NCI-H128 (cell line): Measurements from ENCODE around the gene FSTL4.

Experiments used
- DNase-seq: peaks from one replicate; lab custom pipeline; 2025; ENCODE audit not compliant: unreplicated experiment; lab: John Stamatoyannopoulos, UW

The FSTL4 gene

GRCh38 chr5:133483406-133484090 is 128.8 kb downstream of the FSTL4 start:
- no peak for DNase-seq

GRCh38 chr5:133482028-133482427 is 130.3 kb downstream of the FSTL4 start:
- no peak for DNase-seq

- no peak for DNase-seq
Measured at GRCh38 chr5:133480866-133481265, 131.5 kb downstream of the FSTL4 start.

DNA sequence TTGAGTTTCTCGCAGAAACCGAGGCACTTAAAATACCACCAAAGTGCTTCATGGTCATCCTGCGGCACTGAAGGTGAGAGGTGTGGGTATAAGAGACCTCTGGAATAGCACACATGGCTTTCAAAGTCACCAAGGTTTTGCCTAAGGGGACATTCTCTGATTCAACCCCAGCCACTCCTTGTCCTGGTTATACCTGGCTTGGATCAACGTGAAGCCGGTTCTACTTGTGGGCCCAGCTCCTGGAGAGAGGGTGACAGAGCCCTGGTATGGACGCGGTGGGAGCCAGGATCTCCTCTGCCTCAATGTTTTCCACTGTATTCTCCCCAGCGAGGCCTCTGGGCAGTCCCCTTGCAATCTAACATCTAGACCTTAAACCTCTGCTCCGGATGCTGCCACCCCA is 132.0 kb downstream of the FSTL4 start:
- DNase-seq: no peak

GRCh38 chr5:133478199-133478985 is 133.9 kb downstream of the FSTL4 start:
- DNase-seq: no peak

DNA sequence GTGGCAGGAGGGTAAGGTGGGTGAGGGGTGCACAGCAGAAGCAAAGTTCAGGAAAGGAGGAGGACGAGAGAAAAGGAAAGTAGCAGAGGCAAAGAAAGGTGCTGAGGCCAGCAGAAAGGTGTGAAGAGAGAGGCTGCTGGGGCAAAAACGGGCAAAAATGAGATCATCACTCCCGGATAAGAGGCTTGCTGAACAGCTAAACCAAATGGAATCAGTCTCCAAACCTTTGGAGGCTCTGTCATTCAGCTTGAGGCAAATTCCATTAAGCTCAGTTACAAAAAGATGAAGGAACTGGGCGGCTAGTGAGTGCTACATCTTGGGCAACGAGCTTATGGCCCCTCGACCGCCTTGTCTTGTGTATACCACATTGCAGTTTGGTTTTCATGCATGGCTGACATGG is 136.4 kb downstream of the FSTL4 start:
- no peak for DNase-seq

DNA sequence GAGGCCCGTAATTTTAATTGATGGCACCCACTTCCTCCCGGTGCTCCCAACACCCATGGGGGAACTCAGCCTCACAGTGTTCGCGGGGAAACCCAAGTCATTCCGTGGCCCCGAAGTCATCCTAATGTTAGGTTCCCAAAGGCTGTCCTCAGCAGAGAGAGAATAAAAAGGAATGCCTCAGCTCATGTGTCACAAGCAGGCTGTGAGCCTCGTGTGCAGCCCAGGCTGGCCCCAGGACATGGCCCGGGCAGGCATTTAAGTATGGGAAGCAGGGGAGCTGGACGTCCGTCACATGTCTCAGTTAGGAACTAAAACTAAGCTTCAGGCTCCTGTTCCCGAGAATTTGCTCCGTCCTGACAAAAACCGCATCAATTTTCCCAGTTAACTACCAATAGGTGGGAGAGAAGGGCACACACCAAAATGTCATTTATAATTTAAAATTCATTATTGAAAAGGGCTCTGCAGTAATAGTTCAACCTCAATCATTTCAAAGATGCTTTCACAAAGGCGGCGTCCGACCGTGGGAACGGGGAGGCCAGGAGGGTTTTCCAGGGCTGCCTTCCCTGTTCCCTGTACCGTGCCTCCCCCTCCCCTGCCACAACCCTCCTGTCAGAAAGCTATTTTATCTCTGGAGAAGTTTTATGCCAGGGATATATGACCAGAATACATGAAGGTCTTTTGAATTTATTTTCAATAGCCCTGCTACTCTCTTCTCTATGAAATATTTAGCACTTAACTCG is 137.3 kb downstream of the FSTL4 start:
- no peak for DNase-seq

GRCh38 chr5:133473291-133473690 is 139.1 kb downstream of the FSTL4 start:
- DNase-seq: no peak

GRCh38 chr5:133472829-133473228 is 139.5 kb downstream of the FSTL4 start:
- no peak for DNase-seq

DNA sequence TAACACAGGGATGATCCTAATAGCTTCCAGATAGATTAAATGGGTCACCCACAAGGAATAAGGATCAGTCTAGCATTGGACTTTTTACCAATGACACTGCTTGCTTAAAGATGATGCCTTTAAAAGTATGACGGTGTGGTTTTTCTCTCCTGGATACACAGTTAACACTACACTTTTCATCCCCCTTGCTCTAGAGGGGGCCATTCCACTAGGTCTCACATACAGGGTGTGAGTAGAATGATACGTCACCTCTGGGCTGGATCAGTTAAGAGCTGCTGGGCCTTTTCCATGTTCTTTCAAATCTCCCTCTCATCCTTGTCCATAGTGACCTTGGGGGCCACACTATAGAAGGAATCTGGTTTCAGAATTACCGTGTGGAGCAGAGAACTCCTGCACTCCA is 140.6 kb downstream of the FSTL4 start:
- DNase-seq: no peak

- no peak for DNase-seq
Measured at GRCh38 chr5:133470841-133471240, 141.5 kb downstream of the FSTL4 start.

DNA sequence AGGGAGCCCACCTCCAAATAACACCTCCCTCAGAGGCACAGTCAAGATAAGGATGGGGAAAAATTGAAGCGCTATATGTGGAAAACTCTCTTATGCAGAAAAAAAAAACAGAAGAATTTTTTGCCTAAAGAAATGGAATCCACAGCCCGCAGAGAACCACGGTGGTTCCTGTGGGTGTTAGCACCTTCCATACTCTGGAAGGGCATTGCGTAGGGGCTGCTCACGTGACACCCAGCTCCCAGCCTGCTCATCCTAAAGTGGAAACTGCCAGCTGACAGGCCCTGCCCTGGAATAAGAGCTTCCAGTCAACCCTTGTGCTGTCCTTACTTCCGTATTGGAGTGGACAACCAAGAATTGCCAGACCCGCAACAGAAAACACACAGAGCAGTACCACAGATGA is 142.5 kb downstream of the FSTL4 start:
- DNase-seq: no peak

DNA sequence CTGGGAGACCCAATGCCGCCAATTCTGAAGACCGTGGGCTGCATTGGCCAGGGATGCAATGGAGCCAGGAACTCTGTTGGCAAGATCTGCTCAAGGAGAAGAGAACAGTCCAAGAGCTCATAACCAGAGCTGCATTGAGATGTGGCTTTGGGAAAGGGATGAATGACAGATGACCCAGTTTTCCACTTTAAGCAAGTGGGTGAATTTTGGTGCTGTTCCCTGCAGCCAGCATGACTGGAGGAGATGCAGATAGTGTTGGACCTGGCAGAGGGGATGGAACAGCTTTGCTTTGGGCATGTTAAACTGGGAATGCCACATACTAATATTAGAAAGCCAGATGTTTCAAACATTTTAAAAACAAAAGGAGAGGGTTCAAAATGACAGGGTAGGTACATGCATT is 143.1 kb downstream of the FSTL4 start:
- DNase-seq: no peak

DNA sequence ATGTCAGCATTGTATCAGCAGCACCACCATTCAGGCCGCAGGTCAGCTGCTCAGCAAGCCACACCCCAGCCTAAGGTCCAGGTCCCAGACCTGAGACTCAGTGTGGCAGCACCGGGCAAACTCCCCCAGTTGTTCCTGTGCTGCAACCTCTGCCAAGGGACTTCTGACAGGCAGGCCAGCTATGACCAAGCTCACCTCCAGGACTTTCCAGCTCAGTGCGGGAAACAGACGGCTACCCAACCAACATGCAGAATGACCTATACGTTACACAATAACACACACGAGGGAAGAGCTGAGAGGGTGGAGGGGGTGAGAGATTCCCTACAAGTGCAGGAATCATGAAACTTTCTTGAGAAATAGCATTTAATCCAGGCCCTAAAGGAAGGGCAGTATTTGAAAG is 143.7 kb downstream of the FSTL4 start:
- no peak for DNase-seq

DNA sequence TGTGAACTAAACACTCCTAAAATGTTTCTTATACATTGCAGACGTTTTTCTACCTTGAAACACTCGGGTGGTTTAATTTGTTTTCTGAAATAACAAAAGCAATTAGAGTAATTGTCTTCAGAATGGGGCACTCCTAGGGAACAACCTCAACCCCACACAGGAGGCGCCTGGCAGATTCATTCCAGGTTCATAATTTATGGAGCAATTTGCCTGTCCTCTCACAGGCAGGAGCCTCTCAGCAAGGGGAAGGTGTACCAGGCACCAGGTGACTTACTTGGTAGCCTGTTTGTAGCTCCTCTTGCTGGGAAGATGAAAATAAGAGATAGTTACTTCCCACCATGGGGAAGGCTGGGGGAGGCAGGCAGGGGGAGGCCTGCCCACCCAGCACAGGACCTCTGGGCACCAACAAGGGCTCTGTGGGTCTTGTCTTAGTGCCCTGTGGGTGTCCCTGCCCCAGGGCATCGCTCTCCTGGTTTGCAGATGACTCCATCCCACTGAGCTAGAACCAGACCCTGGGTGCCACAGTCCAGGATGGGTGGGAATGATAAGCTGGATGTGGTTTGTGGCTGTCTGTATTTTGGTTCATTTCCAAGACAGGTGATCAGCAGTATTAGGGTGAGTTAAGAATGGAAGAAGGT is 144.4 kb downstream of the FSTL4 start:
- DNase-seq: no peak

- no peak for DNase-seq
Measured at GRCh38 chr5:133467335-133467779, 145.0 kb downstream of the FSTL4 start.

DNA sequence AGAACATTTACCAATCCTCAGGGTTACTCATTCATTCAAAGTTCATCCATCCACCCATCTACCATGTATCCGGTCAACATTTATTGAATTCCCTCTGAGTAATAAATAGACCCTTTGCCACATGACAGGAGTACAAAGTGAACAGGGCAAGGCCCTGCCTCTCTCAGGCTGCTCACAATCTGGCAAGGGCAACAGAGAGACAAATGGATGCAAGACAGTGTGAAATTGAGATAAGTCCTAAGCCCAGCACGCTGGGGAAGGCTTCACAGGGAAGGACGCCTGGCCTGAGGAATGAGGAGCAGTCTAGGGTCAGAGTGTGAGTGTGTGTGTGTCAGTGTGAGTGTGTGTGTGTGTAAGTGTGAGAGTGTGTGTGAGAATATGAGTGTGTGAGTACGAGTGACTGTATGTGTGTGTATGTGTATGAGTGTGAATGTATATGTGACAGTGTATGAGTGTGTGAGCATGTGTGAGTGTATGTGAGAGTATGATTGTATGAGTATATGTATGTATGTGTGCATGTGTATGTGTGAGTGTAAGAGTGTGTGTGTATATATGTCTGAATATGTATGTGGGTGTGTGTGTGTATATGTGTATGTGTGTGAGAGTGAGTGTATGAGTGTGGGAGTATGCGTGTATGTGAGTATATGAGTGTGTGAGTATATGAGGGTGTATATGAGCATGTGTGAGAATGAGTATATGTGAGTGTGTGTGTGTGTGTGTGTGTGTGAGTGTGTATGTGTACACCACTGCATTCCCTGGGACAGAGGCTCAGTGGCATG is 145.6 kb downstream of the FSTL4 start:
- no peak for DNase-seq

DNA sequence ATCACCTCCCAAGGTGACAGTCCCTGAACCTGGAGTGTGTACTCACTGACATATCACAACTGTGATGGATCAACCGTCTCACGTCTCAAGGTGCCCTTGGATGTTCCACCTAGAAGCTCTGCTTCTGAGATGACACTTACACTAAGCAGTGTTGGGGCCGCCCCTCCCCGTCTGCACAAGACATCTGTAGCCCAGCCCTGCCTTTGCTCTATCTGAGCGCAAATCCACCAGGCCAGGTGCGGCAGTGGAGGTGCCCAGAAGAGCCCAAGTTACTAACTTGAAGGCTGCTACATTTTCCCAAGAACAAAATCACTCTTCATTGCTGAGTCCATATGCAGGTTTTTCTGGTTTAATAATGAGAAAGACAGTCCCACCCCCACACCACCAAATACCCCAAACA is 148.3 kb downstream of the FSTL4 start:
- DNase-seq: no peak

GRCh38 chr5:133461796-133462516 is 150.4 kb downstream of the FSTL4 start:
- no peak for DNase-seq

DNA sequence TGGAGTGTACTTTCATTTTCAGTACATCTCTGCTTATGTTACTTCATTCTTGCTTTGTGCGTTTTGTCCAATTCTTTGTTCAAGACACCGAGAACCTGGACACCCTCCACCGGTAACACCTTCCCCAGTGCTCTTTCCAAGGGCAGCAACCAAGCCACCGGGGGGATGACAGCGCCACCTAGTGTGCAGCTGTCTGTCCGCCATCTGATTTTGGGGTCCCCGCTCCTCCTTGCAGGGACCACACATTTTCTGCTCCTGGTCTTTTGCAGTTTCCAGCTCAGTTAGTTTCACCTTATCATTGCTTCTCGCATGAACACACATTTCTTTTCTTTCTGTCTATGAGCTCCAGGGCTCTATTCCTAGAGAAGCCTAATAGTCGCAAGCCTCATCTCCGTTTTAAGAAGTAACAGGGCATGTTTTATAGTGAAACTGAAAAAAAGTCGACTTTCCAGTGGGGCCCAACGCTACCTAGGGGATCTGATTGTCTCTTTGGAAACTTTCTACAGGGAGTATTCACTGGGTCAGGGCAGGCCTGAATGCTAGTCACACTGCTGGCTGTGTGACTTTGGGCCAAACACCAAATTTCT is 152.1 kb downstream of the FSTL4 start:
- DNase-seq: no peak
